OCI-LY7 (cell line): ENCODE results near the gene KCNE4.

Experiments used
- CTCF ChIP-seq: fragments of 200-600 bp; sonication (generic); conservative IDR thresholded peaks from 2 replicates; pipeline ENCODE4 v1.5.1; 2014; ENCODE audit warnings: mild to moderate bottlenecking, antibody characterized with exemption, low read length, moderate library complexity, mixed read lengths
- EZH2phosphoT487 ChIP-seq: fragments of 200-600 bp; sonication (generic); IDR thresholded peaks from 2 replicates; pipeline ENCODE4 v1.6.1; 2018; ENCODE audit warnings: low read depth, borderline replicate concordance, mild to moderate bottlenecking, mixed run types, antibody characterized with exemption, low read length, moderate library complexity, mixed read lengths

DNA sequence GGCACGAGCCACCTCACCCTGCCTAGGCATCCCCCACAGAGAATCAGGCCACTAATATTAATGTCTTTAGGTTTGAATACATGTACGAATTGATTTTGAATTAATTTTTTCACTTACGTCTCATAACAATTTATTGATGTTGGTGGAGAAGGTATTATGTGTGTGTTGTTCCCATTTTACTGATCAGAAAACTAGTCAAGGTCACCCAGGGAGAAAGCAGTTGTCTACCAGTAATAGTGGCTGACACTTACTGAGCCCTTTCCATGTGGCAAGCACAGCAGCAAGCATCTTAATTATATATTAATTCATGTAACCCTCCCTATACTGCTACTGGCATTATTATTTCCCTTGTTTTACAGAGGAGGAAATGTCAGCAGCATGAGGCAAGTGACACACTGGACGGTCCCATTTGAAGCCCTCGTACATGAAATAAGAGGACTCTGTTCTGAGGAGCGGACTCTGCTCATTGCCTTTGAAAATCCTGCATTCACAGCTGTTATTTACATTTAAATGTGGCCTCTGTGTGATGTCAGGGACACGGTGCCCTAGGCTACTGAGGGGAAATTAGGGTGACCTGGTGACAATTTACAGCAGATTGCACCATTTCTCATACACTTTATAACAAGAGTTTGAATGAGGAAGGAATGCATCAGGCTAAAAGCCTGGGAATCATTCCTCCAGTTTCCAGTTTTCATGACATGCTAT is 30.9 kb upstream of the KCNE4 start:
- TF ChIP-seq CTCF, result no peak
- no peak for TF ChIP-seq EZH2phosphoT487
